AG09319 (cell line): ENCODE data around the gene C12orf43.

Source experiments
- DNase-seq: peaks from one replicate; pipeline ENCODE4 v3.0.0-alpha.2; 2010; ENCODE audit warnings: low read depth; ENCODE audit errors: extremely low read depth
- CTCF ChIP-seq: IDR thresholded peaks from 2 replicates; pipeline ENCODE4 v1.5.1; 2011; ENCODE audit warnings: low read depth, mild to moderate bottlenecking, inconsistent platforms, low read length, moderate library complexity

Gene C12orf43

GRCh38 chr12:120956579-120957300 is 59.5 kb downstream of the C12orf43 start:
- DNase-seq = no peak
- TF ChIP-seq CTCF = no peak

GRCh38 chr12:120955232-120955631 is 61.1 kb downstream of the C12orf43 start:
- no peak for TF ChIP-seq CTCF
- DNase-seq = no peak

GRCh38 chr12:120950807-120951206 is 65.5 kb downstream of the C12orf43 start:
- no peak for TF ChIP-seq CTCF
- no peak for DNase-seq
